Endothelial cell of umbilical vein (primary cell): ENCODE measurements around the gene TMEM250. TPM values are rescaled to one million over a fixed set of nuclear protein-coding genes. Genes with fewer than 3 reads are reported as not detected.

Experiments
- BruUV-seq: library from RNA; stranded (reverse); fragments of 400-500 nt; replicated peaks from 2 replicates; lab custom pipeline; 2021; lab: Mats Ljungman, UMichigan
- CTCF ChIA-PET: fragments of 300-600, 350-600 bp; sonication (Branson Sonifier 250); formaldehyde crosslinking; loops from one replicate; lab custom pipeline; 2021; ENCODE audit warnings: antibody characterized with exemption, inconsistent platforms; lab: Charles Lee
- POLR2A ChIA-PET: fragments of 300-600, 350-600 bp; sonication (Branson Sonifier 250); formaldehyde crosslinking; loops from one replicate; lab custom pipeline; 2021; ENCODE audit warnings: antibody characterized with exemption, inconsistent platforms; lab: Charles Lee
- DNase-seq: peaks from one replicate; pipeline ENCODE4 v3.0.0-alpha.2; 2011; ENCODE audit warnings: low read depth, low spot score
- FAIRE-seq: peaks from 2 replicates; lab custom pipeline; 2011; peaks lifted over from hg19 to GRCh38; lab: Jason Lieb, UNC
- H2AFZ ChIP-seq: 2 replicates; pipeline ENCODE4 v1.6.0; 2012; ENCODE audit warnings: low read depth, low read length, control low read depth, inconsistent platforms
- H3K27ac ChIP-seq: 2 replicates; pipeline ENCODE4 v1.5.1; 2011; ENCODE audit warnings: low read depth, mild to moderate bottlenecking, control low read depth, low read length, moderate library complexity; ENCODE audit not compliant: insufficient read depth
- H3K27me3 ChIP-seq, 2 experiments: 2 replicates each; pipeline versions ENCODE4 v1.6.0 to v1.6.1; 2011; ENCODE audit warnings: low read length in 2 of 2, mixed read lengths in 1 of 2; ENCODE audit not compliant: control insufficient read depth in 2 of 2, insufficient read depth in 2 of 2
- H3K36me3 ChIP-seq, 2 experiments: 2 replicates in 1 of 2; 3 replicates in 1 of 2; pipeline ENCODE4 v1.5.1; 2011; ENCODE audit warnings: low read length in 2 of 2, mild to moderate bottlenecking in 1 of 2, moderate library complexity in 1 of 2; ENCODE audit not compliant: control insufficient read depth in 2 of 2, insufficient read depth in 2 of 2; ENCODE audit errors: extremely low read depth in 1 of 2
- H3K4me1 ChIP-seq: 3 replicates; pipeline ENCODE4 v1.5.1; 2011; ENCODE audit warnings: mild to moderate bottlenecking, low read length; ENCODE audit not compliant: control insufficient read depth, insufficient read depth; ENCODE audit errors: extremely low read depth
- H3K4me2 ChIP-seq: 2 replicates; pipeline ENCODE4 v1.6.1; 2011; ENCODE audit warnings: low read length, control low read depth, mixed read lengths; ENCODE audit not compliant: insufficient read depth
- H3K4me3 ChIP-seq, 3 experiments: fragments of 200-600 bp in 1 of 3; sonication (generic), shearing (Covaris generic) in 1 of 3; replicated peaks in 1 of 3; 2 replicates each; pipeline ENCODE4 v1.5.1; 2011 to 2016; ENCODE audit warnings: control low read depth in 3 of 3, low read length in 3 of 3, mild to moderate bottlenecking in 2 of 3, inconsistent platforms in 1 of 3, low read depth in 1 of 3, moderate library complexity in 1 of 3; ENCODE audit not compliant: insufficient read depth in 1 of 3
- H3K79me2 ChIP-seq: 2 replicates; pipeline ENCODE4 v1.6.0; 2012; ENCODE audit warnings: low read length, inconsistent platforms; ENCODE audit not compliant: control insufficient read depth, insufficient read depth
- H3K9ac ChIP-seq: replicated peaks from 2 replicates; pipeline ENCODE3; 2011; ENCODE audit warnings: low read length, control low read depth; ENCODE audit not compliant: insufficient read depth; ENCODE audit errors: extremely low read depth
- H3K9me1 ChIP-seq: replicated peaks from 3 replicates; pipeline ENCODE4 v1.6.0; 2011; ENCODE audit warnings: mild to moderate bottlenecking, low read length; ENCODE audit not compliant: control insufficient read depth, insufficient read depth; ENCODE audit errors: extremely low read depth
- H3K9me3 ChIP-seq: replicated peaks from 2 replicates; pipeline ENCODE4 v1.5.1; 2012; ENCODE audit warnings: low read length, inconsistent platforms; ENCODE audit not compliant: control insufficient read depth, insufficient read depth
- H4K20me1 ChIP-seq: replicated peaks from 2 replicates; pipeline ENCODE3; 2011; ENCODE audit warnings: mild to moderate bottlenecking, low read length; ENCODE audit not compliant: control insufficient read depth, insufficient read depth; ENCODE audit errors: extremely low read depth
- CTCF ChIP-seq, 2 donors: IDR thresholded peaks; 1 replicate in 1 of 2; 2 replicates in 1 of 2; pipeline ENCODE4 v1.5.1; 2011; ENCODE audit warnings: low read length in 2 of 2, mild to moderate bottlenecking in 2 of 2, moderate library complexity in 2 of 2, control low read depth in 1 of 2, inconsistent platforms in 1 of 2, low read depth in 1 of 2; ENCODE audit not compliant: insufficient read depth in 1 of 2; ENCODE audit errors: extremely low read depth in 1 of 2
- EZH2 ChIP-seq: IDR thresholded peaks from 2 replicates; pipeline ENCODE4 v1.6.1; 2012; ENCODE audit warnings: borderline replicate concordance, low read depth, mild to moderate bottlenecking, moderate library complexity, low read length, inconsistent platforms; ENCODE audit not compliant: severe bottlenecking
- FOS ChIP-seq: IDR thresholded peaks from 2 replicates; pipeline ENCODE4 v1.6.1; 2011; ENCODE audit warnings: mild to moderate bottlenecking, low read length, moderate library complexity, borderline replicate concordance; ENCODE audit not compliant: insufficient read depth
- GATA2 ChIP-seq: IDR thresholded peaks from 2 replicates; pipeline ENCODE4 v1.7.0; 2011; ENCODE audit warnings: low read depth, mild to moderate bottlenecking, moderate library complexity, mixed read lengths, low read length; ENCODE audit not compliant: insufficient read length, insufficient read depth
- JUN ChIP-seq: IDR thresholded peaks from 2 replicates; pipeline ENCODE4 v1.6.1; 2011; ENCODE audit warnings: borderline replicate concordance, low read depth; ENCODE audit not compliant: insufficient read length, insufficient read depth
- MAX ChIP-seq: IDR thresholded peaks from 2 replicates; pipeline ENCODE4 v1.6.1; 2011; ENCODE audit not compliant: insufficient read depth, insufficient read length
- MYC ChIP-seq: IDR thresholded peaks from one replicate; pipeline ENCODE4 v1.6.1; 2011; ENCODE audit warnings: mild to moderate bottlenecking, low read depth, low read length
- POLR2A ChIP-seq: IDR thresholded peaks from 2 replicates; pipeline ENCODE4 v1.6.1; 2012; ENCODE audit warnings: low read depth, mild to moderate bottlenecking, control low read depth, low read length
- POLR2AphosphoS5 ChIP-seq: IDR thresholded peaks from 2 replicates; pipeline ENCODE4 v1.6.1; 2012; ENCODE audit warnings: low read depth, mild to moderate bottlenecking, control low read depth, low read length, moderate library complexity; ENCODE audit not compliant: insufficient read depth
- dilution Hi-C: fragments of 300-500 bp; cut with MboI; formaldehyde crosslinking; loops from one replicate; pipeline ENCODE4 v1.15.0; 2019; ENCODE audit warnings: low sequenced_read_pairs; ENCODE audit not compliant: extremely low pct_ligation_motif_present
- intact Hi-C: fragments of 100-400 bp; cut with micrococcal nuclease; formaldehyde crosslinking; loops from one replicate; pipeline ENCODE4 v1.10.0; 2022
- polyA plus RNA-seq, 4 experiments: library from polyadenylated mRNA; depleted of rRNA in 3 of 4; stranded (reverse) in 3 of 4; unstranded in 1 of 4; fragments of >200 nt; gene quantifications; 2 replicates each; pipeline versions ENCODE4 v1.2.1 to v1.2.3, GENCODE V29; 2011 to 2012; ENCODE audit warnings: missing spikeins in 1 of 4
- total RNA-seq: library from RNA; stranded (reverse); gene quantifications from 2 replicates; pipeline ENCODE4 v1.2.3, GENCODE V29; 2021

Gene TMEM250
- total and polyA plus RNA-seq, 2 donors (not counting 3 experiments of a cell fraction or from before 2014, with no cell fraction given), result 24.9 to 49.9 TPM

DNA sequence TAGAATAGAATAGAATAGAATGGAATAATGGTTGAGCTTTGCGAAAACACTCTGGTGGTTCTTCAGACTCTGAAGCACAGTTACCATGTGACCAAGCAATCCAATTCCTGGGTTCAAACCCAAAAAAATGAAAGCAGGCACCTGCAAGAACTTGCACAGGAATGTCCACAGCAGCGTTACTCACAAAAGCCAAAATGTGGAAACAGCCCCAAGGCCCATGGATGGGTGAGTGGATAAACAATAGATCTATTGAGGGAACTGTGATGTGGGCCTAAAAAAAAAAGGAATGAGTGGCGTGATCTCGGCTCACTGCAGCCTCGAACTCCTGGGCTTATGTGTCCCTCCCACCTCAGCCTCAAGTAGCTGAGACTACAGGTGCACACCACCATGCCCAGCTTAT is 21.4 kb upstream of the TMEM250 start:
- Histone ChIP-seq H3K4me1 (no peaks in the 10 kb centered on the region), H3K4me2 (no peak overlapping the region), H4K20me1 (no peaks in the 10 kb centered on the region), H3K27me3 (peaks cover 2 to 3% of the 10 kb centered on the region in 2 experiments), H3K27ac (no peak overlapping the region), H3K9ac (no peak overlapping the region), H3K4me3 (no peak overlapping the region), H3K9me3 (no peaks in the 10 kb centered on the region), H3K36me3 (no peaks in the 10 kb centered on the region), H2AFZ (no peak overlapping the region), H3K79me2 (no peaks in the 10 kb centered on the region), H3K9me1 (no peaks in the 10 kb centered on the region)
- no peak for DNase-seq
- no TSS peak for BruUV-seq
- no peak for TF ChIP-seq MYC
- no peak for TF ChIP-seq EZH2
- TF ChIP-seq GATA2, result no peak
- TF ChIP-seq POLR2A, result no peak
- TF ChIP-seq CTCF (IDR thresholded peaks at IDR 0.05; ENCODE audit: extremely low read depth in 1 of 2, insufficient read depth in 1 of 2, low read depth in 1 of 2, low read length in 2 of 2), result no peak
- no peak for TF ChIP-seq POLR2AphosphoS5
- no peak for TF ChIP-seq MAX
- no peak for TF ChIP-seq FOS
- TF ChIP-seq JUN, result no peak
- CTCF ChIA-PET, result interaction anchor here (0.7 to 1.8 kb wide), 4 partner anchors 8 to 78 kb away, joined by 3 to 7 read pairs (median 5); no protein-coding TSS in a partner anchor
- dilution Hi-C loops, result no loop called here
- FAIRE-seq, result no peak
- POLR2A ChIA-PET, result no interaction called here
- intact Hi-C loops, result no loop called here
